GM18498 (cell line): ENCODE measurements around the gene ARL17A.
"Not testable (repeated sequence)": the region's sequence is repeated elsewhere in the genome, so short reads cannot be mapped to it uniquely, and the experiment has no call there.

Experiments
- ATAC-seq: cut with Tn5 transposase; IDR thresholded peaks from one replicate; pipeline ENCODE4 v1.9.1; 2021; ENCODE audit warnings: mild to moderate bottlenecking, moderate library complexity; ENCODE audit not compliant: unreplicated experiment

Gene ARL17A

GRCh38 chr17:46579083-46580075 is at the start of gene ARL17A:
TSS of gene ARL17A (minus strand) at chr17:46579691. CDS start at chr17:46576322, 3,369 bp downstream.
- ATAC-seq: peak; percentile 95

GRCh38 chr17:46628753-46629436 is 49.4 kb upstream of the ARL17A start:
- ATAC-seq: peak; percentile 54

- ATAC-seq: not testable (repeated sequence)
Measured at GRCh38 chr17:46627452-46627851, 48.0 kb upstream of the ARL17A start.

- not testable (repeated sequence) for ATAC-seq
Measured at GRCh38 chr17:46624726-46625125, 45.2 kb upstream of the ARL17A start.

GRCh38 chr17:46623790-46624189 is 44.3 kb upstream of the ARL17A start:
- ATAC-seq: not testable (repeated sequence)

- ATAC-seq: not testable (repeated sequence)
Measured at GRCh38 chr17:46618975-46619374, 39.5 kb upstream of the ARL17A start.

- ATAC-seq: not testable (repeated sequence)
Measured at GRCh38 chr17:46617121-46617520, 37.6 kb upstream of the ARL17A start.

GRCh38 chr17:46613876-46614275 is 34.4 kb upstream of the ARL17A start:
- ATAC-seq: not testable (repeated sequence)

- ATAC-seq: not testable (repeated sequence)
Measured at GRCh38 chr17:46611304-46611703, 31.8 kb upstream of the ARL17A start.

GRCh38 chr17:46603125-46603524 is 23.6 kb upstream of the ARL17A start:
- peak; percentile 90 for ATAC-seq

- ATAC-seq: not testable (repeated sequence)
Measured at GRCh38 chr17:46600767-46601166, 21.3 kb upstream of the ARL17A start.

- peak; percentile 53 for ATAC-seq
Measured at GRCh38 chr17:46598344-46598931, 18.9 kb upstream of the ARL17A start.

- peak; percentile 36 for ATAC-seq
Measured at GRCh38 chr17:46591332-46591731, 11.8 kb upstream of the ARL17A start.

- peak; percentile 81 for ATAC-seq
Measured at GRCh38 chr17:46590157-46591146, 11.0 kb upstream of the ARL17A start, which contains the start of gene NSF. TSS of gene NSF (plus strand) at chr17:46590669. CDS start at chr17:46590776, 107 bp downstream.

- ATAC-seq: not testable (repeated sequence)
Measured at GRCh38 chr17:46585444-46585843, 6.0 kb upstream of the ARL17A start.

GRCh38 chr17:46580082-46580481 is 591 bp upstream of the ARL17A start:
- not testable (repeated sequence) for ATAC-seq

GRCh38 chr17:46571796-46572195 is 7.7 kb downstream of the ARL17A start:
- not testable (repeated sequence) for ATAC-seq

- not testable (repeated sequence) for ATAC-seq
Measured at GRCh38 chr17:46566980-46567379, 12.5 kb downstream of the ARL17A start.

GRCh38 chr17:46566284-46566683 is 13.2 kb downstream of the ARL17A start:
- not testable (repeated sequence) for ATAC-seq

GRCh38 chr17:46560048-46560447 is 19.4 kb downstream of the ARL17A start:
- not testable (repeated sequence) for ATAC-seq
